Measurements from ENCODE around the gene SLC9A5. TPM values are rescaled to one million over a fixed set of nuclear protein-coding genes. Genes with fewer than 3 reads are reported as not detected.

The SLC9A5 gene
- total RNA-seq: 0.84 TPM
- long read RNA-seq: 0 reads

- intact Hi-C loops (cut with DNase I): no loop called here
- peak; percentile 75 for DNase-seq (ENCODE audit: missing footprints)
- no peak for ATAC-seq
Observed at GRCh38 chr16:67248401-67249177, at the start of gene SLC9A5. Gene SLC9A5 (plus strand): TSS chr16:67248979. CDS start chr16:67249015, 36 bp downstream.

GRCh38 chr16:67199011-67199807 is 49.6 kb upstream of the SLC9A5 start, which contains the start of gene ELMO3:
Gene ELMO3 (plus strand): TSS chr16:67199131. CDS start chr16:67199327, 196 bp downstream.
- DNase-seq (ENCODE audit: missing footprints) (peak; percentile 73), ATAC-seq (peak; percentile 22)
- intact Hi-C loops (cut with DNase I): no loop called here

- ATAC-seq (peak; percentile 24), DNase-seq (ENCODE audit: missing footprints) (peak; percentile 47)
- intact Hi-C loops (cut with DNase I): no loop called here
Observed at GRCh38 chr16:67199808-67200198, 49.0 kb upstream of the SLC9A5 start.

- DNase-seq (ENCODE audit: missing footprints) (peak; percentile 53), ATAC-seq (no peak)
- intact Hi-C loops (cut with DNase I): no loop called here
Observed at GRCh38 chr16:67200491-67200890, 48.3 kb upstream of the SLC9A5 start.

- intact Hi-C loops (cut with DNase I): no loop called here
- DNase-seq (ENCODE audit: missing footprints): no peak
- no peak for ATAC-seq
Observed at GRCh38 chr16:67201411-67202345, 47.1 kb upstream of the SLC9A5 start.

GRCh38 chr16:67202426-67202825 is 46.4 kb upstream of the SLC9A5 start:
- DNase-seq (ENCODE audit: missing footprints) (no peak), ATAC-seq (no peak)
- intact Hi-C loops (cut with DNase I): no loop called here

- ATAC-seq (no peak), DNase-seq (ENCODE audit: missing footprints) (no peak)
- intact Hi-C loops (cut with DNase I): no loop called here
Observed at GRCh38 chr16:67202956-67203493, 45.8 kb upstream of the SLC9A5 start.

GRCh38 chr16:67204076-67204475 is 44.7 kb upstream of the SLC9A5 start:
- ATAC-seq (no peak), DNase-seq (ENCODE audit: missing footprints) (no peak)
- intact Hi-C loops (cut with DNase I): no loop called here

GRCh38 chr16:67206129-67206837 is 42.5 kb upstream of the SLC9A5 start:
- intact Hi-C loops (cut with DNase I): no loop called here
- DNase-seq (ENCODE audit: missing footprints) (peak; percentile 47), ATAC-seq (no peak)

GRCh38 chr16:67206838-67207248 is 41.9 kb upstream of the SLC9A5 start:
- intact Hi-C loops (cut with DNase I): no loop called here
- peak; percentile 40 for DNase-seq (ENCODE audit: missing footprints)
- no peak for ATAC-seq

- intact Hi-C loops (cut with DNase I): no loop called here
- no peak for ATAC-seq
- peak; percentile 50 for DNase-seq (ENCODE audit: missing footprints)
Observed at GRCh38 chr16:67207249-67208091, 41.3 kb upstream of the SLC9A5 start.

- ATAC-seq (no peak), DNase-seq (ENCODE audit: missing footprints) (no peak)
- intact Hi-C loops (cut with DNase I): no loop called here
Observed at GRCh38 chr16:67208154-67208896, 40.5 kb upstream of the SLC9A5 start.

- no peak for ATAC-seq
Observed at GRCh38 chr16:67209565-67209964, 39.2 kb upstream of the SLC9A5 start.

GRCh38 chr16:67210069-67210937 is 38.5 kb upstream of the SLC9A5 start:
- DNase-seq (ENCODE audit: missing footprints): no peak
- intact Hi-C loops (cut with DNase I): no loop called here
- ATAC-seq: no peak

More at GRCh38 chr16:67209565-67209964, 39.2 kb upstream of the SLC9A5 start:
- intact Hi-C loops (cut with DNase I): no loop called here
- no peak for DNase-seq (ENCODE audit: missing footprints)

GRCh38 chr16:67211674-67212073 is 37.1 kb upstream of the SLC9A5 start:
- DNase-seq (ENCODE audit: missing footprints): peak; percentile 6
- ATAC-seq: no peak
- intact Hi-C loops (cut with DNase I): no loop called here

GRCh38 chr16:67212766-67213165 is 36.0 kb upstream of the SLC9A5 start:
- DNase-seq (ENCODE audit: missing footprints) (peak; percentile 31), ATAC-seq (no peak)
- intact Hi-C loops (cut with DNase I): no loop called here
